ENCODE measurements around the gene CNTNAP2. TPM values are rescaled to one million over a fixed set of nuclear protein-coding genes. Genes with fewer than 3 reads are reported as not detected.

The CNTNAP2 gene
- total RNA-seq, 1 donor from 2014 or later: 2.2 TPM

GRCh38 chr7:148014001-148014400 is 1897.4 kb downstream of the CNTNAP2 start:
- DNase-seq (ENCODE audit: extremely low spot score in 2 of 2): no peak
- H3K4me1 ChIP-seq: no peaks in the 10 kb centered on the region
- H3K9me3 ChIP-seq: no peaks in the 10 kb centered on the region
- TF ChIP-seq CTCF (IDR thresholded peaks at IDR 0.05): no peak
- no peak for TF ChIP-seq POLR2AphosphoS5 (IDR thresholded peaks at IDR 0.05; ENCODE audit: insufficient read depth in 1 of 2, low read depth in 1 of 2)
- no peak for TF ChIP-seq POLR2A (IDR thresholded peaks at IDR 0.05)
- no peaks in the 10 kb centered on the region for H3K27me3 ChIP-seq
- H3K4me3 ChIP-seq: no peak overlapping the region
- H3K27ac ChIP-seq: no peak overlapping the region
- intact Hi-C loops (cut with DNase I): no loop called here
- H3K36me3 ChIP-seq: no peaks in the 10 kb centered on the region

- intact Hi-C loops (cut with DNase I): no loop called here
- TF ChIP-seq POLR2AphosphoS5 (IDR thresholded peaks at IDR 0.05; ENCODE audit: insufficient read depth in 1 of 2, low read depth in 1 of 2) (no peak), POLR2A (IDR thresholded peaks at IDR 0.05) (no peak), CTCF (IDR thresholded peaks at IDR 0.05) (no peak)
- Histone ChIP-seq H3K27me3 (no peaks in the 10 kb centered on the region), H3K27ac (no peak overlapping the region), H3K36me3 (no peaks in the 10 kb centered on the region), H3K4me3 (no peak overlapping the region), H3K4me1 (no peaks in the 10 kb centered on the region), H3K9me3 (no peaks in the 10 kb centered on the region)
- no peak for DNase-seq (ENCODE audit: extremely low spot score in 2 of 2)
Observed at GRCh38 chr7:148014541-148014940, 1897.9 kb downstream of the CNTNAP2 start.

DNA sequence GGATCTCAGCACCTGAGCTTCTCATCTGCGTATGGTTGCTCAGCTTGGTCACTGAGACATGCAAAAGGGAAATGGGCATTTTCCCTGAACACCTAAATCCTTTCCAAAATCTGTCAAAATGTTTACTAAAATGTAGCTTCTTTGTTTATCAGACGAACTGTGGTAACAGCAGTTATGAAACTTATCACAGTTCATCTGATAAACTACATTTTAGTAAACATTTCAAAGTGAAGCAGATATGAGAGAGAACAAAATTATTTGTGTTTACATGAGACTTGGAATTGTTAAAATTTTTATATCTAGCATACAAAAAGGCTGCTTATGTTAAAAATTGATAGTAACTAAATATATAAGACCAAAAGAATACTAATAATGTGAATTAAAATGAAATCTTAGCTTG is 1900.5 kb downstream of the CNTNAP2 start:
- DNase-seq (ENCODE audit: extremely low spot score in 2 of 2): no peak
- intact Hi-C loops (cut with DNase I): no loop called here
- no peaks in the 10 kb centered on the region for H3K4me1 ChIP-seq
- TF ChIP-seq POLR2A (IDR thresholded peaks at IDR 0.05): no peak
- TF ChIP-seq POLR2AphosphoS5 (IDR thresholded peaks at IDR 0.05; ENCODE audit: insufficient read depth in 1 of 2, low read depth in 1 of 2): no peak
- TF ChIP-seq CTCF (IDR thresholded peaks at IDR 0.05): no peak
- no peaks in the 10 kb centered on the region for H3K9me3 ChIP-seq
- H3K27ac ChIP-seq: no peak overlapping the region
- no peak overlapping the region for H3K4me3 ChIP-seq
- H3K27me3 ChIP-seq: no peaks in the 10 kb centered on the region
- no peaks in the 10 kb centered on the region for H3K36me3 ChIP-seq

DNA sequence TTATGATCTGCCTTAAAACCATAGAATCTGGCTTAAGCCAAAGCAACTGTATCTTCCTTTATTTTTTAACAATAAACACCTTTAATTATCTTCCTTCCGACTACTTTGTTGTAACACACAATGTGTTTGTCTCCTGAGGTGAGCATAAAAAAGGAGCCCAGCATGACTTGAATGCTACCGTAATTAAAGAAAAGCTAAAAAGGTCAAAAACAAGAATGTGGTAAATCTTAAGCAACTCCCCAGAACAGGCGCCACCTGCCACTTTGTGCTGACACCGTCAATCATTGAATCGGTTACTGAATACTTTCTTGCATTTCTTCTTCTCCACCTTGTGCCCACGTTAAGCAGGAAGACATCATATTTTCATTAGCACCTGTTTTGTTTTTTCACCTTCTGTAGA is 1904.1 kb downstream of the CNTNAP2 start:
- intact Hi-C loops (cut with DNase I): no loop called here
- Histone ChIP-seq H3K4me3 (no peak overlapping the region), H3K27me3 (no peaks in the 10 kb centered on the region), H3K9me3 (no peaks in the 10 kb centered on the region), H3K27ac (no peak overlapping the region), H3K36me3 (no peaks in the 10 kb centered on the region), H3K4me1 (no peaks in the 10 kb centered on the region)
- DNase-seq (ENCODE audit: extremely low spot score in 2 of 2): no peak
- TF ChIP-seq POLR2AphosphoS5 (IDR thresholded peaks at IDR 0.05; ENCODE audit: insufficient read depth in 1 of 2, low read depth in 1 of 2) (no peak), POLR2A (IDR thresholded peaks at IDR 0.05) (no peak), CTCF (IDR thresholded peaks at IDR 0.05) (no peak)

- Histone ChIP-seq H3K4me3 (no peak overlapping the region), H3K36me3 (no peaks in the 10 kb centered on the region), H3K9me3 (no peaks in the 10 kb centered on the region), H3K27me3 (no peaks in the 10 kb centered on the region), H3K4me1 (no peaks in the 10 kb centered on the region), H3K27ac (no peak overlapping the region)
- intact Hi-C loops (cut with DNase I): no loop called here
- no peak for TF ChIP-seq CTCF (IDR thresholded peaks at IDR 0.05)
- no peak for TF ChIP-seq POLR2AphosphoS5 (IDR thresholded peaks at IDR 0.05; ENCODE audit: insufficient read depth in 1 of 2, low read depth in 1 of 2)
- TF ChIP-seq POLR2A (IDR thresholded peaks at IDR 0.05): no peak
- no peak for DNase-seq (ENCODE audit: extremely low spot score in 2 of 2)
Observed at GRCh38 chr7:148021507-148022045, 1905.0 kb downstream of the CNTNAP2 start.
